Activated T-helper 1 cell treated with anti-CD3 and anti-CD28 coated beads, Interleukin-12 subunit alpha, Interleukin-12 subunit beta, Interleukin-2, Interleukin-4 antibody, amounts not matched to agents 30 ng/mL and 10 ng/mL and 1 ng/mL, durations not matched to agents 14 hours and 24 hours and 36 hours (primary cell): ENCODE data around the gene NRF1. TPM values are rescaled to one million over a fixed set of nuclear protein-coding genes. Genes with fewer than 3 reads are reported as not detected.

ENCODE experiments used
- DNase-seq: peaks from one replicate; pipeline ENCODE4 v3.0.0; 2021; ENCODE audit warnings: low spot score
- H3K27ac Mint-ChIP-seq: one replicate; pipeline ENCODE4 v1.8.0; 2021; ENCODE audit warnings: mild to moderate bottlenecking, mixed read lengths
- H3K27me3 Mint-ChIP-seq: one replicate; pipeline ENCODE4 v1.8.0; 2022; ENCODE audit warnings: mild to moderate bottlenecking, moderate library complexity, mixed read lengths; ENCODE audit not compliant: insufficient read depth
- H3K36me3 Mint-ChIP-seq: one replicate; pipeline ENCODE4 v1.8.0; 2021; ENCODE audit warnings: low read depth, mixed read lengths
- H3K4me1 Mint-ChIP-seq: one replicate; pipeline ENCODE4 v1.8.0; 2021; ENCODE audit warnings: low read depth, mixed read lengths
- H3K4me3 Mint-ChIP-seq: one replicate; pipeline ENCODE4 v1.8.0; 2021; ENCODE audit warnings: mild to moderate bottlenecking, moderate library complexity, mixed read lengths
- H3K9me3 Mint-ChIP-seq: one replicate; pipeline ENCODE4 v1.8.0; 2021; ENCODE audit warnings: mixed read lengths
- intact Hi-C: fragments of 100-400 bp; cut with micrococcal nuclease; formaldehyde crosslinking; loops from one replicate; pipeline ENCODE4 v1.15.1; 2024
- total RNA-seq: library from RNA; stranded (reverse); gene quantifications from 2 replicates; pipeline ENCODE4 v1.2.3, GENCODE V29; 2022

NRF1 gene
- total RNA-seq, 1 donor from 2014 or later: 25.9 TPM

- Mint-ChIP-seq H3K4me3 (no peak overlapping the region), H3K9me3 (no peaks in the 10 kb centered on the region), H3K36me3 (peaks cover 15% of the 10 kb centered on the region), H3K4me1 (no peaks in the 10 kb centered on the region), H3K27me3 (no peaks in the 10 kb centered on the region), H3K27ac (no peak overlapping the region)
- intact Hi-C loops: no loop called here
- no peak for DNase-seq
These were observed 135.5 kb downstream of the NRF1 start for GRCh38 chr7:129746857-129747529.

DNA sequence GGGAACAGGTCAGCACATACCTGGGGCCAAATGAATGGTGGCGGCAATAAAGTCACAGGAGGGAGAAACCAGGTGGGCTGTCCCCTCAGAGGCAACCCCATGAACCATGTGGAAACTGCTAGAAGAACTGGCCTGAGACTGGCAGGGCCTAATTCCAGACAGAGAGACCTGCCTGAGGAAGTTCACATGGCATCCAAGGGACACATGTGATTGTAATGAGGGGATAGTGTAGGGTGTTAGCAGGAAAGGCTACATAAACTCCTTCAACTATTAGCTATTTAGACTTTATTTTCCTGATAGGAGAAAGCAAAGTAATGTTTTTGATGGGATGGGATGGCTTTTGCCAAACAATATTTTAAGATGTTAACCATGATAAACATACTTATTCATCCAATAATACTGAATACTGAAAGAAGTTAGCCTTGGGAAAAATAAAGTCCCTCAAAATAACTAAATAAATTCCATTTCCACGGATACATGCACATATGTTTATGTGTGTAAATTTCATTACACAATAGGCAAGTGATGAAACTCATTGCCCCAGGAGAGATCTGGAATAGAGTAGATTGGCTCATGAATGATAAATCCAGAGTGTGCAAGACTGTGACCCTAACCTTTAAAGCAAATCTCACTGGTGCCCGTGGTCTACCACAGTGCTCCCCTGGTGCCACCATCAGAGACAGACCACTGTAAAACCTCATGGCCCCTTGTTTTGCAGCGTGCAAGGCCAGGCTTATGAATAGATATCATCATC, 137.0 kb downstream of the NRF1 start:
- Mint-ChIP-seq H3K4me1 (no peaks in the 10 kb centered on the region), H3K9me3 (no peaks in the 10 kb centered on the region), H3K4me3 (no peak overlapping the region), H3K27ac (no peak overlapping the region), H3K36me3 (peaks cover 15% of the 10 kb centered on the region), H3K27me3 (no peaks in the 10 kb centered on the region)
- intact Hi-C loops: no loop called here
- no peak for DNase-seq

GRCh38 chr7:129750091-129750490, 138.6 kb downstream of the NRF1 start:
- Mint-ChIP-seq H3K4me1 (no peaks in the 10 kb centered on the region), H3K27me3 (no peaks in the 10 kb centered on the region), H3K4me3 (no peak overlapping the region), H3K9me3 (no peaks in the 10 kb centered on the region), H3K36me3 (peaks cover 14% of the 10 kb centered on the region), H3K27ac (no peak overlapping the region)
- DNase-seq: no peak
- intact Hi-C loops: no loop called here

- Mint-ChIP-seq H3K27me3 (no peaks in the 10 kb centered on the region), H3K27ac (no peak overlapping the region), H3K4me3 (no peak overlapping the region), H3K36me3 (peaks cover 13% of the 10 kb centered on the region), H3K9me3 (no peaks in the 10 kb centered on the region), H3K4me1 (no peaks in the 10 kb centered on the region)
- intact Hi-C loops: no loop called here
- no peak for DNase-seq
These were observed 139.0 kb downstream of the NRF1 start for GRCh38 chr7:129750501-129750900.

DNA sequence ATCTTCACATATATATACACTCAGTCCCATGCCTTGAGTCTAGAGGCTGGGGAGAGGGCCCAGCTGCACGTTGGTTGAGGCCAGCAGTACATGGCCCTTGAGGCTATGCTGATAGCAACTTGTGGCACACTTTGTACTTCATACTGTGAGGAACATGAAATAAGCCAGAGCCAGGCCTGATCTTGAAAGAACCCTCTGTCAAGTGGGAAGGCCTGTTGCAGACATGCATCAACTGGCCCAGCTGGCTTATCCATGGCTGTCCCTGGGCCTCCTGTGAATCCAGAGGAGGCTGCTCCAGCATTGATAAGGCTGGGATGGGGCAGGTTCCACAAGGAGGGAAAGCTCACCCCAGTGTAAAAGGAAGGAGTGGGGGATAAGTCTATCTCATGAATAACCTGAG, 140.4 kb downstream of the NRF1 start:
- intact Hi-C loops: no loop called here
- peaks cover 16% of the 10 kb centered on the region for H3K36me3 Mint-ChIP-seq
- no peak overlapping the region for H3K4me3 Mint-ChIP-seq
- DNase-seq: no peak
- H3K9me3 Mint-ChIP-seq: no peaks in the 10 kb centered on the region
- no peak overlapping the region for H3K27ac Mint-ChIP-seq
- H3K27me3 Mint-ChIP-seq: no peaks in the 10 kb centered on the region
- H3K4me1 Mint-ChIP-seq: no peaks in the 10 kb centered on the region

- no peaks in the 10 kb centered on the region for H3K4me1 Mint-ChIP-seq
- H3K9me3 Mint-ChIP-seq: no peaks in the 10 kb centered on the region
- peaks cover 13% of the 10 kb centered on the region for H3K36me3 Mint-ChIP-seq
- intact Hi-C loops: no loop called here
- H3K27ac Mint-ChIP-seq: no peak overlapping the region
- no peaks in the 10 kb centered on the region for H3K27me3 Mint-ChIP-seq
- DNase-seq: no peak
- no peak overlapping the region for H3K4me3 Mint-ChIP-seq
These were observed 141.2 kb downstream of the NRF1 start for GRCh38 chr7:129752760-129753159.

DNA sequence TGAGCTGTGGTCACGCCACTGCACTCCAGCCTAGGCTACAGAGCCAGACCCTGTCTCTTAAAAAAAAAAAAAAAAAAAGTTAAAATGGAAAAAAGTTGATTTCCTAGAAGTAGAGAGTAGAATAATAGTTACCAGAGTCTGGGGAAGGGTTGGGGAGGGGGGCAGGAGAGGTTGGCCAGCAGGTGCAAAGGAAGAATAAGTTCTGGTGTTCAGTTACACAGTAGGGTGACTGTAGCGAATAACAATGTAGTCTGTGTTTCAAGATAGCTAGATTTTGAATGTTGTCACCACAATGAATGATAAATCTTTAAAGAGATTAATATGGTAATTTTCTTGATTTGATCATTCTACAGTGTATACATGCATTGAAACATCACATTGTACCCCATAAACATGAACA, 142.9 kb downstream of the NRF1 start:
- Mint-ChIP-seq H3K27ac (no peak overlapping the region), H3K9me3 (no peaks in the 10 kb centered on the region), H3K4me1 (no peaks in the 10 kb centered on the region), H3K27me3 (no peaks in the 10 kb centered on the region), H3K4me3 (no peak overlapping the region), H3K36me3 (peaks cover 12% of the 10 kb centered on the region)
- DNase-seq: no peak
- intact Hi-C loops: no loop called here

DNA sequence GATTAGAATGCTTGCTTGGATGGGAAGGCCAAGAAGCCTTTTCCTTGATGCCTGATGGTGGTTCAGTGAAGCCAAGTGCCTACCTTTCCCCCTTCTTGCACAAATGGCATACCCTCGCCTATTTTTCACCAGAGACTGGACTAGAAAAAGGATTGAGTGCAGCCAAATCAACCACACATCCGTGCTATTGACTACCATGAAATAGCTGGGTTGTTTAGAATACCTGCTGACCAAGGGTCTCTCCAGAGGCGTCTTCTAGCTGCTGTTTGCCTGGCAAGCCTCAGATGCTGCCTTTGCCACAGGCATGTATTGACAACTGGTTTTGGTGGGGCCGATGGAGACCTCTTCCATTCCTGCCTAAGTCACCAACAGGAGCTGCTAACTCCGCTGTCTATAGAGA, 146.5 kb downstream of the NRF1 start:
- intact Hi-C loops: no loop called here
- H3K36me3 Mint-ChIP-seq: peaks cover 9% of the 10 kb centered on the region
- no peak overlapping the region for H3K27ac Mint-ChIP-seq
- DNase-seq: no peak
- H3K4me1 Mint-ChIP-seq: no peaks in the 10 kb centered on the region
- no peaks in the 10 kb centered on the region for H3K27me3 Mint-ChIP-seq
- H3K9me3 Mint-ChIP-seq: no peaks in the 10 kb centered on the region
- H3K4me3 Mint-ChIP-seq: no peak overlapping the region

DNA sequence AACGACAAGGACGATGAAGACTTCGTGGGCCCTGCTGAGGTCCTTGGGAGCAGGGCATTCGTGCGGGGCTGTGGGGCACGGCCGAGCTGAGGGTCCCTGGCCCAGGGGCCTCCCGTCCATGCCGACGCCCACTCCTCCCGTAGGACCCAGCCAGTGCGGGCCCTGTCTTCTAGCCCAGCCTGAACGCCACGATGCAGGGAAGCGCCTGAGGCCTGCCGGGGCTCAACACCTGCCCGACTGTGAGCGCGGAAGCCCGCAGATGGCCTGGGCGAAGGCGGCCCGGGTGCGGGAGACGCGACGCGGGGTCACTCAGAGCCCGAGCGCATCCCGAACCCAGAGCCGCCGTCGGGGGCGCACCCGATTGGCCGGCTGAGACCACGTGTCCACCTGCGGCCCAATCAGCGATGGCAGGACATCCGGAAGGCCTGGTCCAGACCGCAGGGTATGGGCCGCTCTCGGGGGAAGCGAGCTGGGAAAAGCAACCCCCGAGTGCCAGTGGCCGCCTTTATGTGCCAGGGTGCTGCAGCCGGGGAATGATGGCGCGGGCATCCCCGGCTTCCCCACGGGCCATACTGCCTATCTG, 151.0 kb downstream of the NRF1 start:
- H3K4me3 Mint-ChIP-seq: no peak overlapping the region
- peaks cover 2% of the 10 kb centered on the region for H3K27me3 Mint-ChIP-seq
- DNase-seq: no peak
- H3K4me1 Mint-ChIP-seq: no peaks in the 10 kb centered on the region
- no peak overlapping the region for H3K27ac Mint-ChIP-seq
- intact Hi-C loops: no loop called here
- no peaks in the 10 kb centered on the region for H3K9me3 Mint-ChIP-seq
- peaks cover 3% of the 10 kb centered on the region for H3K36me3 Mint-ChIP-seq

DNA sequence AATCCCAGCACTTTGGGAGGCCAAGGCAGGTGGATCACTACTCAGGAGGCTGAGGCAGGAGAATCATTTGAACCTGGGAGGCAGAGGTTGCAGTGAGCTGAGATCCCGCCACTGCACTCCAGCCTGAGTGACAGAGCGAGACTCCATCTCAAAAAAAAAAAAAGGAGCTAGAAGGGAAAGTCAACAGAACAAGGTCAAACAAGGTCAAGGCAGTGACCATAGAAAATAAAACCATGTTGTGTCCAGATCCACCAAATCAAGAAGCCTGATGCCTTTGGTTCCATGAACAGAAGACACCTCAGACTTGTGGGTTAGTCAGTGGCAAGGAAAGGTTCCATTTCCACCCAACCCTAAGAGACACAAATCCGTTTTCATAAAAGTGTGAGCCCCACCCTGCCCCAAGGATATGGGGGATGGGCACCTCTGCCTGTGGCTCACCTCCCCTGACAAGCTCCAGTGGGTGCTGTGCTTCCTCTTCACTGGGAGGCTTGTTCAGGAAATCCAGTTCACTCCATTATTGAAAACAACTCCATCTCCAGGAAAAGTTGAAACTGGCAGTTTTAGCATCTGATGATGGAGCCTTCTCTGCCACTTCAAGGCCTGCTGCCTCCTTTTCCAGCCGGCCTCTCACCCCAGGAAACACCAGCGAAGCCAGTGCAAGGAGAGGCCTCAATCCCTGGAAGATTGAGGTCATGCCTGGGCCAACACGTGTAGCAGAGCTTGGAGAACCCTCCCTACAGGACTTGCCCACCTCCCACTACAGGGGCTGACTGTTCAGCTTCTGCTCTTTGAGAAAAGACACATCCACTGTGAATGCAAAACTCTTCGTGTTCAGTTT, 152.9 kb downstream of the NRF1 start:
- peaks cover 5% of the 10 kb centered on the region for H3K27me3 Mint-ChIP-seq
- H3K27ac Mint-ChIP-seq: no peak overlapping the region

GRCh38 chr7:129765352-129765751, 153.8 kb downstream of the NRF1 start:
- Mint-ChIP-seq H3K4me1 (no peaks in the 10 kb centered on the region), H3K27ac (no peak overlapping the region), H3K36me3 (no peaks in the 10 kb centered on the region), H3K27me3 (peaks cover 5% of the 10 kb centered on the region), H3K4me3 (no peak overlapping the region), H3K9me3 (no peaks in the 10 kb centered on the region)
- no peak for DNase-seq
- intact Hi-C loops: no loop called here

More for the DNA sequence above, 152.9 kb downstream of the NRF1 start:
- H3K36me3 Mint-ChIP-seq: no peaks in the 10 kb centered on the region
- DNase-seq: no peak
- intact Hi-C loops: no loop called here
- H3K4me1 Mint-ChIP-seq: no peaks in the 10 kb centered on the region
- no peak overlapping the region for H3K4me3 Mint-ChIP-seq
- no peaks in the 10 kb centered on the region for H3K9me3 Mint-ChIP-seq

DNA sequence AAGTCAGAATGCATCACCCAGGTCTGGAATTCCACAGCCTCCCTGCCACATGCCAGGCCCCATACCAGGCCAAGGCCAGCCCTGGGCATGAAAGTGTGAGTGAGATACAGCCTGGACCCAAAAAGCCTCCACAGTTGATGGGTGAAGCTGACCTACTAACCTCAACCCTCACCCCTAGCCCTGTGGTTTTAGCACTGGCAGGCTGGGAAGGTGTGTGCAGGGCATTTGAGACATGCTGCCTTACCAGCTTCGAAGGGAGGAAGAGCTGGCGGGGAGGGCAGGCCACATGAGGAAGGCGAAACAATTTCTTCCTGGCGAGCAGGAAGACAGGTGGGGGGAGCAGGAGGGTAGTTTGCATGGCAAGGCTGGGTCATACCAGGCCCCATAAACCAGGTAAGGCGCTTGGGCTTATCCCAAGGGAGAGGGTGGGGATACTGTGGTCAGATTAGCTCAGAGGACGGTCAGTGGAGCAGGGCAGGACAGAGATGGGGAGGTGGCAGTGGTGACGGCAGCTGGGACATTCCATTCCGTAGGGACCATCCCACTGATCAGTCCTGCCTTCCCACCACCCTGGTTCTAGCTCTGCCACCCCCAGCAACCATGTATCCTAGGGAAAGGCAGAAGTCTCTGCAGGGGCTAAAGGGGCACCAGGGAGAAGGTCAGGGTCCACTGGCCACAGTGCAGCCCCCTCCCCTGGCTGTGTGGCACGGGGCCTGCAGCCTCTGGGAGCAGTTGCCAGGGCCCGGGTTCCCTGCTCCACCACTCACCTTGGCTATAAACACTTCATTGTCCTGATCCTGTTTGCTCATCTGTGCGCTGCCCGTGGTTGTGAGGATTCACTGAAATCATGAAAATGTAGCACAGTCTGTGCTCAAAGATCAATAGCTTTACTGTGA, 155.8 kb downstream of the NRF1 start:
- Mint-ChIP-seq H3K9me3 (no peaks in the 10 kb centered on the region), H3K36me3 (no peaks in the 10 kb centered on the region), H3K27ac (no peak overlapping the region), H3K4me1 (no peaks in the 10 kb centered on the region), H3K27me3 (peaks cover 5% of the 10 kb centered on the region), H3K4me3 (no peak overlapping the region)
- DNase-seq: no peak
- intact Hi-C loops: no loop called here
